Hematopoietic multipotent progenitor cell treated with erythropoietin and hydrocortisone succinate and interleukin-3 and kit ligand, for 6 days (in vitro differentiated cells): Measurements from ENCODE around the gene KIF6.

Experiments used
- DNase-seq: peaks from one replicate; pipeline ENCODE4 v3.0.0-alpha.2; 2015

The KIF6 gene

GRCh38 chr6:39441986-39442385 lies 283.2 kb downstream of the KIF6 start:
- DNase-seq, result no peak

- no peak for DNase-seq
These were observed 283.9 kb downstream of the KIF6 start for GRCh38 chr6:39441301-39441700.

- no peak for DNase-seq
These were observed 285.2 kb downstream of the KIF6 start for GRCh38 chr6:39440039-39440426.

DNA sequence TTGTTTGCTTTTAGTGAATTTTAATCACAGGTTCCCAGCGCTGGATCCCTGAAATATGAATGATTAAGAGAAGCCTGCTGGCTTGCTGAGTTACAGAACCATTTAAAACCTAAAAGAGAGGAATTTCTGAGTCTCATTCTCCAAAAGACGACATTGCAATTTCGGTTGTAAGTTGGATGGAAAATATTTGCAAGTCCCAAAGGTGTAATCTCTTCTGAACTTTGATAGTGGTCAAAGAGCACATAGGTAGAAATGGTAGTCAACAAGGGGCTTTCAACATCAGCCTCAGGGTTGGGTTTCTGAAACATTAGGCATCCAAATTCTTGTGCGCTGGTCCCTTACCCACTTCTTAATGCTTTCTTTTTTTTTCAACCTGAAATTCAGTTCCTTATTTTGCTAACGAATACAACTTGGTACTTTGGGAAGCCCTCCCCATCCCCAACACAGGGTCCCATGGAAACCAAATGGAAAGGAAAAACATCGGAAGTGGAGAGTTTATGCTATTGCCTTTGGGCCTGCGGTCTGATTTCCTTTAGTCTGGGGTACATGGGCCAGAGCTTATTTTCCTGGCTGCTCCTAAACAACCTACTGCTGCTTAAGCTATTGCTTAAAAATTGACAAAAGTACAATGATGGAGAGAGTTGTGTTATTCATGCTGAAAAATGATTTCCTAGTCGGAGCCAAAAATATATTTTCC lies 285.7 kb downstream of the KIF6 start:
- no peak for DNase-seq

GRCh38 chr6:39433630-39434029 lies 291.6 kb downstream of the KIF6 start:
- DNase-seq, result no peak

- no peak for DNase-seq
These were observed 292.7 kb downstream of the KIF6 start for GRCh38 chr6:39432330-39433025.

- peak; percentile 23 for DNase-seq
These were observed 294.2 kb downstream of the KIF6 start for GRCh38 chr6:39430871-39431523.

GRCh38 chr6:39430446-39430845 lies 294.8 kb downstream of the KIF6 start:
- no peak for DNase-seq

DNA sequence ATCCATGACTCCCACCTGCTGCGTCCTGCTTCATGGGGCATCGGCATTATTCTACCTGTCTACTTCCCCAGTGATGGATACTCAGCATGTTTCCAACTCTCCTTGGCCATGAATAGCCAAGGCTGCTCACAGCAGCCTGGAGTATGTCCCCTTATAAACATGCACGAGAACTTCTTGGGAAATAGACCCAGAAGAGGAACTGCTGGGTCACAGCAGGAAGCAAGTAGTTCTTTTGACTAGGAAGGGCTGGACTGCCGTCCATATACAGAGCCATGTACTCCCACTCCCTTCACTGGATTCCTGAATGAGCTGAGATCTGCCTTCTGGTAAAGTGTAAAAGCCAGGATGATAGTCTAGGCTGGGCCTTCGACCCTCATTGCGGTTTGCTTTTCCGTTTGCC lies 296.4 kb downstream of the KIF6 start:
- no peak for DNase-seq

DNA sequence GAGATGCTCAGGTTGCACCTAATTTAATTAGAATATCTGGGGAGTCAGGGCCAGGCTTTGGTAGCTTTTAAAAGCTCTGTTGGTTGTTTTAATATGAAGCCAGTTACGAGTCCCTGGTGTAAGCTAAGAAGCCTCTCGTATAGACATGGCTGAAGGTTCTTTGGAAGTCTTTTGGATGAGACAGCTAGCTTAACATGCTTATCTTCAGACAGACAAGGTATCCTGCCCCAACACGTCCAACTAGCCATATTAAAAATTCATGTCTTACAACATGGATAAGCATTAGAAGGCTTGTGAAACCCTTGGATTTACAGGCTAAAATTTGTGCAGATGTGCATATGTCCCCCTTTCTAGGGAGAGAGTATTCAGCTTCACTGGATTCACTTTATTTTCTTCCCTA lies 297.1 kb downstream of the KIF6 start:
- no peak for DNase-seq

GRCh38 chr6:39426073-39426456 lies 299.1 kb downstream of the KIF6 start:
- no peak for DNase-seq

DNA sequence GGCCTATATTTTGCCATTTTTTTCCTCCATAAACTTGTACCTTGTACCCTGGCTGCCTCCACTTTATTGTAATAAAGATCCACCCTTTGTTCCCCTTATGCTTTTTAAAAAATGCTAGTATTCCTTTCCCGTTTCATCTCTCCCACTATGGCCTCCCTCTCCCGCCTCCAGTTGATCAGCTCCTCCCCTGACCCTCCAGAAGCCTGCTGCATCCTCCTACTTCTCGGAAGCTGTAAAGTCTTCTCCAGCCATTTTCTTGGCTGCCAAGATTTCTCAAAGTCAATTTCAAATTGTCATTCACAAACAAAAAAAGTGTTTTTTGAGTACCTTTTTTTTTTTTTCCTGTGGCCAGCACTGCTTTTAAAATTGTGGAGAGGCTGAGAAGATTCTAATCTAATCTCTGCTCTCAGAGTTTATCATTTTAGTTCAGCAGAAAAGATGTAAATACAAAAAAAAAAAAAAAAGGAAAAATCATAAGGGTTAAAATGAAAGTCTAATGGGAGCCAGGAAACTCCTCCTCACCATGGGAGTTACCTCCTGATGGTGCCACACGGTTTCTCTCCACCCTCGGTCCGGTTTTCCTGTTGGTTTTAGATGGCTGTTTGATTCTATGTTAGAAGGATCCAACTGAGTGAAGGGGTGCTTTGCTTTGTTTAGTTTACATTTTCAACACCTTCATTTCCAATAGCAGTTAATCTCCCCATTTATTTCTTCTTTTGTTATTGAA lies 299.7 kb downstream of the KIF6 start:
- DNase-seq, result no peak

- no peak for DNase-seq
These were observed 300.4 kb downstream of the KIF6 start for GRCh38 chr6:39424831-39425230.

DNA sequence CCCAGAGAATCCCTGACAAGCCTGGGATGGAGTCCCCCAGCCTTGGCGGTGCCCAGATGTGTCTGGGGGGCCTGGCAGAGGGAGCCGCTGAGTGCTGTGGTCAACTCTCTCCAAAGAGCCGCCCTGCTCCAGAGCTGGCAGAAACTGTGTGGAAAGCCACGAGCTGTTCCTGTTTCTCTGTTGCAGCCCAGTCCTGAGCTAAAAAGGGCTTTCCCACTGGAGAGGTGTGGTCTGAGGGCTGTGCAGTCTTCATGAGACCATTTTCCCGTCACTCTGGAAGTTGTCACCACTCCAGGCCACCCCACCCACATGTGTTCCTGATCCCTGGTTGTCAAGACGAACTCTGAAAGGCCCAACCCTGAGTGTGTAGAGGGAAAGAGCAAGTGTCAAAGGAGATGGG lies 303.0 kb downstream of the KIF6 start:
- DNase-seq, result no peak

DNA sequence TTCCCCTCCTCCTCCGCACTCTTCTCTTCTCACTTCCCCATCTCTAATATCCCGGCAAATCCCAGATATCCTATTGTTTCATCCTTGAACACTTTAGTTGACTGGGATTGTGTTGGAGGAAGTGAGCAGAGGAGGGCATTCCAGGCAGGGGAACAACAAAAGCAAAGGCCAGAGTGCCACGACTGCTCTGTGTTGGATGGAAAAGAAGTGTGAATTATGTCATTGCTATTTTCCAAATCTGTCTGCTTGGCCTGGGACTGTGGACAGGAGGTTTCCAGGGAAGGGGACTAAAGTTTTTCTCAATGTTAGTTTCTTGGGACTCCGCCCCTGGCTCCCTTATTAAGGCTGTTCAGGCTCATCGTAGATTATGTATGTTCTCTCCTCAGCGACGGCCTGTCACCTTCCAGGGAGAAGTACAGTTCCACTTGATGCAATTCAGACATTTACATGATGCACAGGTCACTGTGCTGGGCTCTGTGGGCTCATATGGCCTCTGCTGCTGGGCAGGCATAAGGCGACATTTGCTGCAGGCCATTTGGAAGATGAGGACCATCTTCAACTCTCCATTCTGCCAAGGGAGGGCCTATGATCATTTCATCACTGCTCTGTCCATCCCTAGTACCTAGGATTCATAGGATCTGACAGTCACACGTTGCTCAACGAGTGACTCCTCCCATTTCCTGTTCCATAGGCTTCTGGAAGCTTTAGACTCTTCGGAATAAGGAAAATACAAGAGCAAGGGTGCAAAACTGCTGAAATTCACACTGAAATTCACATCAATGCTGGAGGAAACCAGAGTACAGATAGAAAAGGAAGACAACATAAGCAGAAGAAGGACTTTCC lies 303.6 kb downstream of the KIF6 start:
- no peak for DNase-seq

GRCh38 chr6:39420300-39421265 lies 304.6 kb downstream of the KIF6 start:
- DNase-seq, result no peak

DNA sequence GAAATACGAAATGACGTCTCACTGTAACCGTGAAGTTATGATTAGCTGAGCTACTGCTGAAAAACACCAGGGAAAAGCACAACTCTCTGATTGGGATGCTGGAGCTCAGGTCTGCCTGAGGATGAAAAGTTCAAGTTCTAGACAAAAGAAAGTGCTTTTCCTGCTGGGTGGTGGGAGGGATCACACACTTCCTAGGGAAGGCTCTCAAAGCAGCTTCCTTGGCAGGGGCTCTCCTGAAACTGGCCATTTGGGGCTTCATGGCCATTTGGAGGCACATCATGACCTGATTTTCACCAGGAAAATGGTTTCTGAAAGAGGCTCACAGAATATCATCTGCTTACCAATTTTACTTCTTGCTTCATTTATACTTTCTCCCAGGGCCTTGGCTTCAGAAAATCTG lies 305.6 kb downstream of the KIF6 start:
- DNase-seq, result no peak

- no peak for DNase-seq
These were observed 307.8 kb downstream of the KIF6 start for GRCh38 chr6:39417440-39417839.

- DNase-seq, result no peak
These were observed 308.5 kb downstream of the KIF6 start for GRCh38 chr6:39416728-39417127.

DNA sequence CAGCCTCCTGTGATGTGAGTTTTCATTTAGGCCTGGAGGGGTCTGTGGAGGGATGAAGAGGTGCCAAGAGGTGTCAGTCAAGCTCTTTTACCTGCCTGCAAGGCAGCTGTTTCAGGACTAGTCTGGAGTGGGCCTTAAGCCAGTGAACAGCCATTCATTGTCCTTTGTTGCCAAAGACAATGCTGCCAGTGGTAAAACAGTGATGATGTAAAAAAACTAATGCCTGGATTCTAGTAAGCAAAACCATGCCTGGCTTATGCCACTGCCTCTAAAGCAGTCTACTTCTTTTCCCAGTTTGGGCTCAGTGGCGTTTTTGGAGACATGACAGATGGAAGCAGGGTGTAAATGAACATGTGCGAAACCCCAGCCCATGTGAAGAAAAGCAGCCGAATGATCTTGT lies 309.2 kb downstream of the KIF6 start:
- no peak for DNase-seq

DNA sequence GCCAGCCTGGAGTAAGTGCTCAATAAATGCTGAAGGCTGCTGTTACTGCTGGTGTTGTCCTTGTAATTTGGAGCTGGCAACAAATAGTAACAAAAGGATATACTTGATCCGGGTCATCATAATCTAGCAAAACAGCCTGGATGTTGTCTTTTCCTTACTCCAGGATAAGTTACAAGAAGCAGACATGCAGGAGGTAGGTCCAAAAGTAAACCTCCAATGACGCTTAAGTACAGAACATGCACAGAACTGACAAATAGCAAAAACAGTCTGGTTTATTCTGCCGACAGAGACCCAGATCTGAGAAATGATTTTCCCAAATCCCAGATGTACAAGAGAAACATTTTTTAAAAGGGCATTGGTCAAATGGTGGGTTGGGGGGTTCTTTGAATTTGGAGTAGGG lies 309.7 kb downstream of the KIF6 start:
- no peak for DNase-seq
